SHP77 (cell line): Measurements from ENCODE around the gene GDF2.

ENCODE experiments used
- DNase-seq, 2 experiments: peaks; one replicate each; lab custom pipeline; 2025; lab: John Stamatoyannopoulos, UW

GDF2 gene

DNA sequence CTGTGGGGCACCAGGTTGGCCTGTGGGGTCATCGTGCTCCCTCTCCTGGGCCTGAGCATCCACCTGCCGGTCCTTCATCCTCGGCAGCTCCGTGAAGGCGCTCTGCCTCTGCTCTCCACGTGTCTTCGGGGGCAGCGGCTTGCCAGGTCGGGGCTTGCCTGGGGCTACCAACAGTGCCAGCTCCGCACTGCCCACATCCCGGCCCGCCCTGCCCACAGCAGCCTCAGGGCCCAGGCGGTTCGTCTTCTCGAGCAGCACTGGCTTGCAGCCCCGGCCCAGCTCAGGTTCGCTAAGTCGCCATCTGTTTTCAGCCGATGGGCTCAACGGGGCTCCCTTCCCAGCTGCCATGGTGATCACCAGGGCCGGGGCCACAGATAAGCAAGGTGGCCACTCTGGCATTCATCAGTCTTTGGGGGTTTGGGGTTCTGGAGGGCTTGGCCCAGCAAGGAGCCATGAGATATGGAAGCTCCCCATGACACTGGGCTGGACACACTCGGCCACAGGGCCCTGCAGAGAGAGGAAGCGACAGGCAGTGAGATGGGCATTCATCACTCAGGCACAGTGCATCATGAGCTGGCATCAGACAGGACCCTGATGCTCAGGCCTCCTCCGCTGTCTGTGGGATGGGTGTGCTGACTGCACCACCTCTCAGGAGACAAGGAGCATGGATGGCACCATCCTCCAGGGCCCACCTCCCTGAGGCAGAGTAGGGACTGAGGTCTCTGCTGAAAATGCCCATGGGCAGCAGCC lies 46.4 kb downstream of the GDF2 start:
- DNase-seq = no peak

GRCh38 chr10:47369251-47369894 lies 47.1 kb downstream of the GDF2 start:
- no peak for DNase-seq

DNA sequence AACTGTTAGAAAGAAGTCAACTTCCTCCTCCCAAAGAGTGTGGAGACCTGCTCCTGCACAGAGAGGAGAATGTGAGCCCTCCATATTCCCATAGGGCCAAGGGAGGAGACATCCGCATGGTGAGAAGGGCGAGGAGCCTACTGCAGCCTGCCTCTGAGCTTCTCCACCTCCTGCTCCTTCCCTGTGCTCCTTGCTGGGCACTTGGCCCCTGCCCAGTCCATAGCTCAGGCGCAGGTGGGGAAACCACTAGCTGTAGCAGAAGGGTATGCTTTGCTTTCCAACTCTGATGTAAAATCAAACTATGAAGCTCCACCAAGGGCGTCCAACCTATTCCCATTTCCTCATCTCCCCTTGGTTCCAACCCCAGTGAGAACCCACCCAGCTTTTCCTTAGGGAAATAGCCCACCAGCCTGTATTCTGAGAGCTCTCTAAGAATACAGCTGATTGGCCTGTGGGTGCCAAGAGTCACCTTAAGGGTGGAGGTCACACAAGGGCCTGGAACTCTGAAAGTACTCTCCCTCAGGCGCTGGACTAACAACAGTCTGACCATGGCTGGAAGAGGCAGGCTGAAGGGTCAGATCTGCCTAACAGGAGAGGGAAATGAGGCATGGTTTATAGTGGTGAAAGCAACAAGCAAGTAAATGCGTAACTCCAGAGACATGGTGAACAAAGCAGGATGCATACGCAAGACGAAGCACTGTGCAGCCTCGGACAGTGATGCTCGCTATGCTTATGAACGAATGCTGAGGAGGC lies 47.9 kb downstream of the GDF2 start:
- DNase-seq = no peak

DNA sequence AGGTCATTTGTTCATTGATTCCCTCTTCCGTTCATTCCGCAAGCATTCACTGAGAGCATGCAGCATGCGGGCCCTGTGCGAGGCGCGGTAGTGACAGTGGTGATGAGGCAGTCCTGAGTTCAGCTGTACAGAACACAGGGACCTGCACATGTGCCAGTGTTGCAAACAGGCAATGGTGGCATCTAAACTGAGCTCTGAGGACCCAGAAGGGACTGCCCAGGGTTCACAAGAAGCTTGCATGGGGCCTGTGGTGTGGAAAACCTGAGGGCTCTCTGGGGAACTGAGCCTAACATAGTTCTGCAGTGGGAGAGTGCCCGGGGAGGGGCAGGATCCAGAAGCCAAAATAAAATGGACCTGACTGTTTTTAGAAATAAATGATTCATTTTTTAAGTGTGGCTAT lies 48.6 kb downstream of the GDF2 start:
- no peak for DNase-seq

DNA sequence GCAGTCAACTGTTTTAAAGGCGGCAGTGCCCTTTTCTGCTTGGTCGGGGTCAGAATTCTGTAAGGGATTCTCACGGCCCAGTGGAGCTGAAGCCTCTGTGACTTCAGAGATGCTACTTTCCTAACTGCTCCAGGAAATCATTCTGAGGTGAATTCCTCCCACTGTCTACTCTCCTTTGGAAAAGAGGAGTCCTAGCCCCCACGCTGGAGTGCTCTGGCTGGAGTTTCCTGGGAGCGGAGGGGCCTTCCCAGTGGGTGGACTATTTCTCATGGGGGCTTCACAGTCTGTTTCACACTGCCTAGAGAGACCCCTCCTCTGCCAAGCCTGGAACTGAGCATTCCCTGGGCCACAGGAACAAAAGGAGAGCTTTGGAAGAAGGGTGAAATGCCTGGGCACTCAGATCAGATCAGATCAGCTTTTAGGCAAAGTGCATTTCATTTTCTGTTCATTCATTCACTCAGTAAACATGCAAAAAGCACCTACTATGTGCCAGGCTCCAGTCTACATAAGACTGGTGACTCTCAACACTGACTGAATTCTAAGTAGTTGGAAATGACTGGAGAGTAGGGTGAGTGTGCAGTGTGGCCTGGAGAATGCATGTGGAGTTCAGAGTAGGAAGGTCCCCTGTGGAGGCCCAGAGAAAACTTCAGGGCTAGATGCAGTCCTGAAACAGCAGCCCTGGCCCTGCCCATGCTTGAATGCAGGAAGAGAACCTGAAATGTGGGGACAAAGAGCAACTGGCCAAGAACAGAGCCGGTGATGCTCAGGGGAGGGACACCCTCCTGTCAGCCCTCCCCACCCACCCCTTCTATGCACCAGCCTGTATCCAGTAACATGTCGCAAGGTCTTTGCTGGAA lies 49.6 kb downstream of the GDF2 start:
- DNase-seq = no peak

- DNase-seq = no peak
Observed at GRCh38 chr10:47372726-47373125, 50.5 kb downstream of the GDF2 start.

- DNase-seq = no peak
Observed at GRCh38 chr10:47374611-47375536, 52.6 kb downstream of the GDF2 start.

DNA sequence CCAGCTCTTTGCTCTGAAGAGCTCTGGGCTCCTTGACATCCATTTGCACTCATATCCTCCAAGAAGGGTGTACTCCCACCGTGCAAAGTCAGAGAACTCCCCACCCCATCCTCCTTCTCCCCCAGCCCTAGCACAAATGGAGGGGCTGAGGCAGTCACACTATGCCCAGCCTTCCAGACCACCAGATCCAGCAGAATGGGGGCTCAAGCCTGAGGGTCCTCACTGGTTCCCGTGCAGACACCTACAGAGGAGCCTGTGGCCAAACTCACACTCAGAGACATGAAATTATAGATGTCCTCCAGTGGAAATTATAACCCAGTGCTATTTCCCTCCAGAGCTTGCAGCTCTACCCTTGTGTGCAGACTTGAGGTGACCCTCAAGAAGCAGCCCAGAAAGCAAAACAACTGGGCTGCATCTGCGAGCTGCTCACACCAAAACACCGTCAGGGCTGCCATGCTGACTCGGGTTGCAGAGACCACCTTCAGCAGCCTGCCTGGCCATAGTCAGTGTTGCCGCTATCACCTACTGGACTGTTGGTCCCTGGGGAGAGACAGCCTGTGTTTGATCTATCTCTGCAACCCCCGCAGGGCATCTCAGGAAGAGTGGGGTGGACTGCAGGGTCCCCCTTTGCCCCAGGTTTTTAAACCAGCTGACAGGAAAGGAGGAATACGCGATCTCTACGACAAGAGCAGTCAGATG lies 54.4 kb downstream of the GDF2 start:
- no peak for DNase-seq
